Suppressor macrophage treated with lipopolysaccharide for 1 hour (primary cell): ENCODE measurements around the gene ADSS2.

ENCODE experiments used
- DNase-seq, 3 donors: peaks; one replicate each; pipeline ENCODE4 v3.0.0-alpha.2; 2020 to 2022

ADSS2 gene

GRCh38 chr1:244365262-244365661, 86.4 kb downstream of the ADSS2 start:
- DNase-seq, result peak in 2 of 3 donors; percentile 26 to 33

GRCh38 chr1:244362476-244362875, 89.2 kb downstream of the ADSS2 start:
- DNase-seq, result no peak

- DNase-seq, result no peak
These were observed 89.8 kb downstream of the ADSS2 start for GRCh38 chr1:244361764-244362473.
